T-cell (primary cell): ENCODE results near the gene KIAA1755. TPM values are rescaled to one million over a fixed set of nuclear protein-coding genes. Genes with fewer than 3 reads are reported as not detected.

Source experiments
- ATAC-seq, 4 experiments: fragments of 200-7000 bp in 3 of 4; fragments of 150-1000 bp in 1 of 4; cut with Tn5 transposase; replicated peaks in 1 of 4; 1 replicate in 3 of 4; 2 replicates in 1 of 4; pipeline ENCODE4 v1.10.0; 2021; ENCODE audit warnings: moderate library complexity in 3 of 4, mild to moderate bottlenecking in 2 of 4, moderate number of reproducible peaks in 1 of 4
- CTCF ChIA-PET, 2 donors: fragments of 300-600 bp; sonication (Branson Sonifier 250); formaldehyde crosslinking; loops; one replicate each; lab custom pipeline; 2022; ENCODE audit warnings: antibody characterized with exemption in 2 of 2; lab: Charles Lee
- POLR2A ChIA-PET, 2 donors: fragments of 300-600 bp; sonication (Branson Sonifier 250); formaldehyde crosslinking; loops; one replicate each; lab custom pipeline; 2022; ENCODE audit warnings: antibody characterized with exemption in 2 of 2; lab: Charles Lee
- DNase-seq, 35 experiments: peaks; one replicate each; pipeline versions ENCODE4 v3.0.0 to v3.0.0-alpha.2; 2013 to 2023
- H3K27ac ChIP-seq: one replicate; pipeline ENCODE4 v1.5.1; 2013; ENCODE audit warnings: low read length
- H3K27me3 ChIP-seq, 2 experiments: replicated peaks in 1 of 2; 1 replicate in 1 of 2; 2 replicates in 1 of 2; pipeline versions ENCODE4 v1.6.1 to v1.7.0; 2013; ENCODE audit warnings: low read length in 1 of 2, mixed read lengths in 1 of 2; ENCODE audit not compliant: control insufficient read depth in 2 of 2, insufficient read depth in 2 of 2; ENCODE audit errors: extremely low read depth in 1 of 2
- H3K36me3 ChIP-seq, 2 donors: 1 replicate in 1 of 2; 2 replicates in 1 of 2; pipeline versions ENCODE4 v1.6.1 to v1.7.0; 2013; ENCODE audit warnings: low read length in 1 of 2; ENCODE audit not compliant: control insufficient read depth in 2 of 2, insufficient read depth in 1 of 2; ENCODE audit errors: extremely low read depth in 1 of 2
- H3K4me1 ChIP-seq, 2 experiments: 1 replicate in 1 of 2; 2 replicates in 1 of 2; pipeline versions ENCODE4 v1.6.1 to v1.7.0; 2013; ENCODE audit warnings: low read length in 2 of 2, mixed read lengths in 1 of 2; ENCODE audit not compliant: insufficient read depth in 2 of 2, control insufficient read depth in 1 of 2; ENCODE audit errors: extremely low read depth in 1 of 2
- H3K4me3 ChIP-seq, 2 donors: 1 replicate in 1 of 2; 2 replicates in 1 of 2; pipeline versions ENCODE4 v1.5.1 to v1.7.0; 2013; ENCODE audit warnings: mild to moderate bottlenecking in 2 of 2, low read length in 1 of 2, moderate library complexity in 1 of 2; ENCODE audit not compliant: control insufficient read depth in 1 of 2; ENCODE audit errors: extremely low read depth in 1 of 2
- H3K9me3 ChIP-seq: 2 replicates; pipeline ENCODE4 v1.7.0; 2013
- H3K27ac Mint-ChIP-seq, 2 donors: one replicate each; pipeline ENCODE4 v1.8.0; 2020 to 2021; ENCODE audit warnings: mild to moderate bottlenecking in 2 of 2, mixed read lengths in 2 of 2
- H3K27me3 Mint-ChIP-seq, 2 donors: one replicate each; pipeline ENCODE4 v1.8.0; 2021 to 2022; ENCODE audit warnings: mixed read lengths in 2 of 2
- H3K36me3 Mint-ChIP-seq: one replicate; pipeline ENCODE4 v1.8.0; 2021; ENCODE audit warnings: mixed read lengths
- H3K4me1 Mint-ChIP-seq, 3 donors: one replicate each; pipeline ENCODE4 v1.8.0; 2020 to 2022; ENCODE audit warnings: mixed read lengths in 3 of 3, mild to moderate bottlenecking in 1 of 3
- H3K4me3 Mint-ChIP-seq, 3 donors: one replicate each; pipeline ENCODE4 v1.8.0; 2020 to 2022; ENCODE audit warnings: mild to moderate bottlenecking in 3 of 3, mixed read lengths in 3 of 3, moderate library complexity in 3 of 3
- H3K9me3 Mint-ChIP-seq, 3 donors: one replicate each; pipeline ENCODE4 v1.8.0; 2020 to 2022; ENCODE audit warnings: mixed read lengths in 3 of 3
- WGBS: methylation state at CpG from one replicate; pipeline ENCODE4 v1.1.5; 2013; ENCODE audit warnings: missing lambda C conversion rate; ENCODE audit not compliant: insufficient coverage; 5-methylcytosine and 5-hydroxymethylcytosine counted together
- total RNA-seq, 35 experiments: library from RNA in 6 of 35; stranded (reverse) in 6 of 35; fragments of 120-200 nt in 1 of 35; gene quantifications; one replicate each; pipeline versions ENCODE4 v1.2.1 to v1.2.4 and lab custom pipeline; 2013 to 2026

The KIAA1755 gene
- total RNA-seq, 5 donors from 2014 or later (not counting 1 experiment from before 2014, with no cell fraction given), result not detected

- ATAC-seq, result no peak
- H3K4me3 ChIP-seq, result no peak overlapping the region
- CTCF ChIA-PET, result no interaction called here
These were observed 66.9 kb downstream of the KIAA1755 start for GRCh38 chr20:38193586-38194105.

GRCh38 chr20:38192323-38192885 is 68.1 kb downstream of the KIAA1755 start:
- H3K36me3 ChIP-seq, result no peaks in the 10 kb centered on the region
- peaks cover 0 to 5% (median 0%) of the 10 kb centered on the region in 3 donors for H3K9me3 Mint-ChIP-seq
- no peak overlapping the region for H3K27ac ChIP-seq
- POLR2A ChIA-PET, result no interaction called here
- H3K27me3 Mint-ChIP-seq, result peaks cover 25 to 32% of the 10 kb centered on the region in 2 donors
- no peak for DNase-seq
- WGBS, result 78% methylated on average over 7 of the region's 9 CpGs
- no peaks in the 10 kb centered on the region for H3K4me1 ChIP-seq
- no peak overlapping the region for H3K4me3 Mint-ChIP-seq
- no peaks in the 10 kb centered on the region for H3K9me3 ChIP-seq
- CTCF ChIA-PET, result no interaction called here
- H3K27ac Mint-ChIP-seq, result no peak overlapping the region
- H3K4me3 ChIP-seq, result no peak overlapping the region
- H3K27me3 ChIP-seq, result peaks cover 0 to 31% of the 10 kb centered on the region in 2 experiments
- H3K4me1 Mint-ChIP-seq, result no peaks in the 10 kb centered on the region
- no peak for ATAC-seq
- H3K36me3 Mint-ChIP-seq, result no peaks in the 10 kb centered on the region

More at GRCh38 chr20:38193586-38194105, 66.9 kb downstream of the KIAA1755 start:
- no peaks in the 10 kb centered on the region for H3K36me3 ChIP-seq
- Mint-ChIP-seq H3K9me3 (peaks cover 0 to 5% (median 0%) of the 10 kb centered on the region in 3 donors), H3K4me1 (no peaks in the 10 kb centered on the region), H3K4me3 (no peak overlapping the region), H3K36me3 (no peaks in the 10 kb centered on the region), H3K27me3 (peaks cover 20 to 34% of the 10 kb centered on the region in 2 donors), H3K27ac (no peak overlapping the region)
- no peak overlapping the region for H3K27ac ChIP-seq
- 84% methylated on average over 2 of the region's 4 CpGs for WGBS
- H3K4me1 ChIP-seq, result no peaks in the 10 kb centered on the region
- POLR2A ChIA-PET, result no interaction called here
- H3K9me3 ChIP-seq, result no peaks in the 10 kb centered on the region
- no peak for DNase-seq
- peaks cover 0 to 32% of the 10 kb centered on the region in 2 experiments for H3K27me3 ChIP-seq

DNA sequence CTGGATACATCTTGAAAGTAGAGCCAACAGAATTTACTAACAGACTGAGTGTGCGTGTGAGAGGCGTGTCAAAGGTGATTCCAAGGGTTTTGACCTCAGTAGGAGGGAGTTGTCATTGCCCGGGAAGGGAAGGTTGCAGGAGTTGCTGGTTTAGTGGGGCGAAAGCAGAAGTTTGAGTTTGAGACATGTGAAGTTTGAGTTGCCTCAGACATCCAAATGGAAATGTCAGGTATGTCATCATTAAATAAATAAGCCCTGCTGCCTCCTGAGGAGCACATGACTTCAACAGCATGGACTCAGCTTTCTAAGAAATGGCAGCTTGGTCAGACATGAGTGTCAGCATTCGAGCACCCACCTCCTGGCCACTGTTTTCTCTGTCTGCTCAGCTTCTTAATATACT is 68.9 kb downstream of the KIAA1755 start:
- peaks cover 21 to 33% of the 10 kb centered on the region in 2 donors for H3K27me3 Mint-ChIP-seq
- CTCF ChIA-PET, result no interaction called here
- no peaks in the 10 kb centered on the region for H3K36me3 ChIP-seq
- no peak for ATAC-seq
- no peaks in the 10 kb centered on the region for H3K4me1 ChIP-seq
- H3K4me3 Mint-ChIP-seq, result no peak overlapping the region
- H3K27me3 ChIP-seq, result peaks cover 0 to 30% of the 10 kb centered on the region in 2 experiments
- DNase-seq, result no peak
- H3K4me1 Mint-ChIP-seq, result no peaks in the 10 kb centered on the region
- H3K9me3 Mint-ChIP-seq, result peaks cover 0 to 5% (median 0%) of the 10 kb centered on the region in 3 donors
- H3K27ac ChIP-seq, result no peak overlapping the region
- H3K4me3 ChIP-seq, result no peak overlapping the region
- no peak overlapping the region for H3K27ac Mint-ChIP-seq
- H3K36me3 Mint-ChIP-seq, result no peaks in the 10 kb centered on the region
- POLR2A ChIA-PET, result no interaction called here
- 78% methylated on average over 5 of the region's 5 CpGs for WGBS
- no peaks in the 10 kb centered on the region for H3K9me3 ChIP-seq

- DNase-seq, result no peak
- Histone ChIP-seq H3K4me1 (no peaks in the 10 kb centered on the region), H3K36me3 (no peaks in the 10 kb centered on the region), H3K9me3 (no peaks in the 10 kb centered on the region), H3K27me3 (peaks cover 0 to 24% of the 10 kb centered on the region in 2 experiments), H3K4me3 (no peak overlapping the region), H3K27ac (no peak overlapping the region)
- Mint-ChIP-seq H3K9me3 (peaks cover 0 to 5% (median 0%) of the 10 kb centered on the region in 3 donors), H3K4me3 (no peak overlapping the region), H3K4me1 (no peaks in the 10 kb centered on the region), H3K27me3 (peaks cover 23 to 32% of the 10 kb centered on the region in 2 donors), H3K27ac (no peak overlapping the region), H3K36me3 (no peaks in the 10 kb centered on the region)
- ChIA-PET CTCF (no interaction called here), POLR2A (no interaction called here)
- no peak for ATAC-seq
- 61% methylated on average over 3 of the region's 3 CpGs for WGBS
These were observed 69.6 kb downstream of the KIAA1755 start for GRCh38 chr20:38190936-38191371.

- Mint-ChIP-seq H3K4me3 (no peak overlapping the region), H3K9me3 (peaks cover 0 to 5% (median 0%) of the 10 kb centered on the region in 3 donors), H3K4me1 (no peaks in the 10 kb centered on the region), H3K27ac (no peak overlapping the region), H3K27me3 (peaks cover 23 to 26% of the 10 kb centered on the region in 2 donors), H3K36me3 (no peaks in the 10 kb centered on the region)
- Histone ChIP-seq H3K4me1 (no peaks in the 10 kb centered on the region), H3K4me3 (no peak overlapping the region), H3K27me3 (peaks cover 0 to 19% of the 10 kb centered on the region in 2 experiments), H3K27ac (no peak overlapping the region), H3K36me3 (no peaks in the 10 kb centered on the region), H3K9me3 (no peaks in the 10 kb centered on the region)
- no peak for DNase-seq
- ChIA-PET POLR2A (no interaction called here), CTCF (no interaction called here)
- 60% methylated on average over 1 of the region's 6 CpGs for WGBS
- ATAC-seq, result no peak
These were observed 70.4 kb downstream of the KIAA1755 start for GRCh38 chr20:38190166-38190565.

- H3K27ac ChIP-seq, result no peak overlapping the region
- ATAC-seq, result no peak
- DNase-seq, result no peak
- H3K9me3 Mint-ChIP-seq, result no peaks in the 10 kb centered on the region
- no peak overlapping the region for H3K4me3 ChIP-seq
- no peaks in the 10 kb centered on the region for H3K36me3 ChIP-seq
- H3K27ac Mint-ChIP-seq, result no peak overlapping the region
- no peaks in the 10 kb centered on the region for H3K9me3 ChIP-seq
- H3K4me1 ChIP-seq, result no peaks in the 10 kb centered on the region
- 96% methylated on average over 5 of the region's 5 CpGs for WGBS
- H3K4me3 Mint-ChIP-seq, result no peak overlapping the region
- CTCF ChIA-PET, result no interaction called here
- no peaks in the 10 kb centered on the region for H3K4me1 Mint-ChIP-seq
- POLR2A ChIA-PET, result no interaction called here
- peaks cover 0 to 14% of the 10 kb centered on the region in 2 experiments for H3K27me3 ChIP-seq
- H3K27me3 Mint-ChIP-seq, result peaks cover 15 to 27% of the 10 kb centered on the region in 2 donors
- no peaks in the 10 kb centered on the region for H3K36me3 Mint-ChIP-seq
These were observed 73.0 kb downstream of the KIAA1755 start for GRCh38 chr20:38187517-38187916.
